Cerebellar cortex (tissue), 1 donor: ENCODE results near the gene SLC22A23.

ENCODE experiments used
- DNase-seq: peaks from one replicate; pipeline ENCODE4 v3.0.0-alpha.2; 2015; ENCODE audit warnings: low spot score

SLC22A23 gene

DNA sequence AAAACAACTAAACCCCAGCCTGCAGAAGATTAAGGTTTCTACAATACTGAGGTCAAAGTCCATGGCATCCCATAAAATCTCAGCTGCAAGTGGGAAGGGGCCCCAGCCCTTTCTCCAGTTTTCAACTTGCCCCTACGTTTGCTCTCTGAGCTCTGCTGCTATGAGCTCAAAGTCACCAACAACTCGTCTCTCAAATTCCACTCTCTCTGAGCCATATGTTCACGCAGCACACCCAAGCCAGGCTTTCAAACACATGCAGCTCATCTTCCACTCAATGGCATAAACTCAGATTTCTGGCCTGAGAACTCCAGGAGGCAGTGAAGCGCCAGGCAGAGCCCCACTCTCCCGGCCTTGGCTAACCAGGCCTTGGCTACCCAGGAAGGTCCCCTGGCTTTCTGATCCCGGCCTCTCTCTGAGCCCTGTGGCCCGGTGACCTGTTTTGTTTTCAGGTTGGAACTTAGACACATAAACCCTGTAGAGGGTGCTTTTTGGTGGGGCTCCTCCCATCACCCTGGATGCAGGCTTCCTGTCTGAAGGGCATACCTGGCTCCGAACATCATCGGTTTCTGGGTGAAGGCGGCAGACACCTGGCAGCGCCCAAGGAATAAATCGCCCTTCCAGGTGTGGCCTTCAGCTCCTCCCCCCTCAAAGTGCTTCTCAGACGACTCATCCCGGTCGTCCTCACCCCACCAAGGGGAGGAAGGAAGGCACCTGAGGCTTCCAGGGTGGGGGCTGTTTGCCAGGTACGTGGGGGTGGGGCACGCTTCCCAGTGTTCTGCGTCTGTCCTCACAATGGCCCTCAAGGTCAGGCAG, 12.4 kb downstream of the SLC22A23 start:
- no peak for DNase-seq

GRCh38 chr6:3443221-3443515, 13.7 kb downstream of the SLC22A23 start:
- no peak for DNase-seq

DNA sequence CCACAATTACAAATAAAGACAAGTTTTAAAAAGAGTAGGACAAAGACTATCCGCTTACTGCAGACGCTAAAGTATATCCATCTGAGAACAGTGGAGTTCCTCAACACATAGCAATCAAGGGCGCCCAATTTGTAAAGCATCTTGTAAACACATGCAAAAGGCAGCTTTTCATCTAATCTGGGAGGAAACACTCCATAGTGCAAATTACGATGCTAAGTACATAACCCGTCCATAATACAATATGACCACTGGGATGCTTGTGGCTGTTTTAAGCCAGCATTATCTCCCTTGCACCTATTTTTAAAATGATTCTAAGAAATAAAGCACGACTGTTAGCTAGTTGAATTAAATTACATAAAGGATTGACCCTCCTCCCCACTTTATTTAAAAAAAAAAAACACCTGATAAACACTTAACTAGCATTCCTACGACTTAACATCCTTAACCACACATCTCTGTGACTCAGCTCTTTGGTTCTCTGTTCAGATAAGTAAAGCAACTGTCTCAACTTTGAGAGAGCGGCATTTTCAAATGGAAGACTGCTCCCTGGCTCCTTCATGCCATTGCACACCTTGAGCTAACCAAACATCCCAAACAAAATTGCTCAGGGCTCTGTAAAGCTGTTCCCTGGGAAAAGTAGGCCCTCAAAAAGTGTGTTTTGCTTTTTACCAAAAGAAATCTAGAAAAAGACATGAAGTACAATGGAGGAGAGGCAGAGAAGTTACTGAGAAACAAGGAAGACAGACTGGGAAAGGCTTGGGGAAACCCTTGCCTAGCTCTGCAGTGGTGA, 14.2 kb downstream of the SLC22A23 start:
- DNase-seq, result no peak

DNA sequence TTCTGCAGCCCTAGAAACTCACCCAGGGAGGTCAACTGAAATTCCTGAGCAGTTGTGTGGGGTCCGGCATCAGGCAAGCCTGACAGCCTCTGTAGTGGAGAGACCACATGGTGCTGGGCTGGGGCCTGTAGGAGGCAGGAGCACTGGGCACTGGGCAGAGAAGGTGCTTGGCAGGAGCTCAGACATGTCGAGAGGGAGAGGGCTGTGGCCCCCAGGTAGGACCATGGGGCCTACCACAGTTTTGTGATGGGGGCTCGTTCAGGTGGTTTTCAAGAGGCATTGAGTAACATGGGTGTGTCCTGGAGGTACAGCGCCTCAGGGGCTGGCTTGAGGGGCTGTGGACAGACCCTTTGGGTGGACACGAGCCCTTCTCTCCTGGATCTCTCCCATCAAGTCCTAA, 15.9 kb downstream of the SLC22A23 start:
- DNase-seq, result no peak

DNA sequence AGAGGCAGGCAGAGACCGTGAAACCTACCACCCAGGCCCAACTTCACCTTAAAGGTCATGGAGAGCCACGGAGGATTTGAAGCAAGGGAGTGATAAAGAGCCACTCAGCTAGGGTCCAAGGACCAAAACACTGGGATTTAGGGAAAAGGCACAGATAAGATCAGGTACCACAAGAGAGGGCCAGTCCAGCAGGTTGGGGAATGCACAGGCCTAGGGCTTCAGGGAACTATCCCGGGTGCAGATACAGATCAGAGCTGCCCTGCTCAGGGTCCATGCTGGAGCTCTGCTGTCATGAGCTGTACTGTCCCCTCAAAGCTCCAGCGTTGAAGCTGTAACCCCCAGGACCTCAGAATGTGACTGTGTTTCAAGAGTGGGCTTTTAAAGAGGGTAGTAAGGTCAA, 16.9 kb downstream of the SLC22A23 start:
- no peak for DNase-seq

- DNase-seq, result no peak
Observed at GRCh38 chr6:3438190-3439167, 18.4 kb downstream of the SLC22A23 start.

GRCh38 chr6:3433005-3433404, 23.8 kb downstream of the SLC22A23 start:
- no peak for DNase-seq

DNA sequence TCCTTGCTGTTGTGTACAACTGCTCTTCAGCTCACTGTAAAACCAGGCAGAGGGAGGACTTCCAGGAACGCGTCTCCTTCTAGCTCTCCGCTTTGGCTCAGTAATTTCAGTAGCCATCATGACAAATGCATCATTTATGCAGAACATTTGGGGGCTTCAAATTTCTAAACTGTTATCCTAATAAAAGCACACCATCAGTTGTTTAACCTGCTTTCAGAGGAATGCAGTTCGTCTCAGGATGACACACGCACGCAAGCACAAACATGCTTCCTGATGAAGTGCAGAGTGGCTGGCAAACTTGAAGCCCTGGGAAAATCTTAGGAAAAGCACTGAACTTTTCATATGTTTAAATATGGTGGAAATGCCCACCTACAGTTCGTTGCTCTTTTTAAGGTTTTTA, 24.4 kb downstream of the SLC22A23 start:
- no peak for DNase-seq

GRCh38 chr6:3431994-3432393, 24.9 kb downstream of the SLC22A23 start:
- no peak for DNase-seq

- no peak for DNase-seq
Observed at GRCh38 chr6:3429211-3429610, 27.6 kb downstream of the SLC22A23 start.

GRCh38 chr6:3428700-3429099, 28.1 kb downstream of the SLC22A23 start:
- no peak for DNase-seq

DNA sequence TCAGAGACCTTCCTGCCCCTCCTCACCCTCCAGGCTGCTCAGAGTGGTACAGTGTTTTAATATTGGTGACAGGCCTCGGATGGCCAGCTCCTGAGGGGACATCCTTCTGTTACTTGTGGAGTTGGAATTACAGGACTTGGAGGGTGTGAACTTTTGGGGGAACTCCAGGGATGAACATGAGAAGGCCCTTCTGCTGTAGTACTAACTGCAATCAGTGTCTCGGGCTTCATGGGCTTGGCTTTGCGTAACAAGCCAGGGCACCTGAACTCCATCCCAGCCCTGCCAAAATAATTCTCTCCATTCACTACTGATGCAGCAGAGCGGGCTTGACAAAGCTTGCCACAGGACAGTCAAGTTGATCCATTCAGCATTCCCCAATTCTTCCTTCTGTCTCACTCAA, 28.6 kb downstream of the SLC22A23 start:
- DNase-seq, result no peak

DNA sequence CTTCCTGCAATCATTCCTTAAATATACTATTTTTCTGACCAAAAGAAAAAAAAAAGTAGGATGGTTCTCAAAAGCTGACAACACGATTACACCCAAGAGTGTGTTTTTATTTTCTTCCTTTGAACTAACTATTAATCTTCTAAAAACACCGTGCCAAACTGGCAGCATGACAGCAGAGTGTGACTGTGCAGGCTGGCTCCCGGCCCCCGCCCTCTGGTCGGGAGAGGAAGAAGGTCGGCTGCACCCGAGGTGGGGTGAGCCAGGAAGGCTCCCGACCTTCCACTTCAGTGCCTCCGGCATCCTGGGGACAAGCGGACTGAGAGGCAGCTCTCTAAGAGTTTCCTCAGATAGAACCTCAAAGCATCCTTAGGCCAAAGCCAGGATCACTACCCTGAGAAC, 29.2 kb downstream of the SLC22A23 start:
- no peak for DNase-seq

DNA sequence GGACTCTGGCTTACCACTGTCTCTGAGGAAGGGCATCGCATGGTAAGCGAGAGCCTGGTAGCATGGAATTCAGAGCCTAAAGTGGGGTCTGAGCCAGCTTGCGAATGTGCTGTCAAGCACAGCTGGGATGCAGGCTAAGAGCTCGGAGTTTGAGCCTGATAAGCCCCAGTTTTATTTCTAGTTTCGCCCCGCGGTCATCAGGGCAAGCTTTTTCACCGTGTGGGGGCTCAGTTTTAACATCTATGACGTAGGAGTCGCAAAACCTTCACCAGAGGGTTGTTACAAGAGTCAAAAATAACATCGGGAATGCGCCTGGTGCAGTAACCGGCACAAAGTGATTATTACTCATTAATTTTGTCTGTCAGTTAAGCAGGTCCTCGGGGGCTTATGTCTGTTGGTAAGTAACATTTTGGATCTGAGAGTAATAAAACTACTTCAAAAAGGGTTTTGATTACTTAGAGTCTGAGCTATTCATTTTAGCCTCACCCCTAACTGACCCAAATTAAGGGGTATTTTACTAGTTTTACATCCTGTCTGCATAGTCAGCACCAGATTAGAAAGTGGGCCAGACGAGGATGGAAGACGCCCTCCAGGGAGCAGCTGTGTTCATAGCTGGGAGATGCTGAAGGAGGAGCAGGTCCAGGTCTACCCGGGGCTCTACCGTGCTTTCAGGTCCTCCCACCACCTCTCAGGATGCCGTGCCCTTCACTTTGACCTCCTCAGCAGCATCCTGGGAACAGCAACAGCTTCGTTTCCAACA, 29.7 kb downstream of the SLC22A23 start:
- DNase-seq, result no peak

- no peak for DNase-seq
Observed at GRCh38 chr6:3426091-3426926, 30.5 kb downstream of the SLC22A23 start.

GRCh38 chr6:3425574-3425973, 31.3 kb downstream of the SLC22A23 start:
- no peak for DNase-seq

- no peak for DNase-seq
Observed at GRCh38 chr6:3424185-3424927, 32.5 kb downstream of the SLC22A23 start.

- no peak for DNase-seq
Observed at GRCh38 chr6:3423439-3424184, 33.2 kb downstream of the SLC22A23 start.

DNA sequence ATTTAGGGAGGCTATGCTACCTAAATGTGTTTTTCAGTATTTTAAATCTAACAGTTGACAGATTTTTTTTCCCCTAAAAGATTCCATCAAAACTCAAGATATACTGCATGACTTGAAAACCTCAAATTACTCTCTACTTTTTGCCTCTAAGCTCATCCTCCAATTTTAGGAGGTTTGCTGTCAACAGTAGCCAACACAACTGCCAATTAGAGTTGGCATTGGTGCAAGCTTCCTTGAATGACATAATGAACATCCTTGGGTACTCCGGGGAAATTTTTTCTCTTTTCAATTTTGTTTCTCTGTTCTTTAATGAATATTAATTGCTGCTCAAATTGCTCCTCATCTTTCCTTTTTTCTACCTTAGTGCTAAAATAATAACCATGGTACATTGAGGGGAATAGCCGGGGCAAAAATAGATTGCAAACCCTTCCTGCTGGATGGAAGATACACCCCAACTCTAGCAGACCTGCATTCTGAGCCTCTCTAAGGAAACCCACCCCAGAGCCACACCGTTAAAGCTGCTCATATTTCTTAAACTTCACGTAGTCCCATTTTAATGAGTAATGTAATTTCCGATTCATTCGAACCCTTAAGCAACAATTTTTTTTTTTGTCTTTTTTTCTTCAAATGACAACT, 34.3 kb downstream of the SLC22A23 start:
- DNase-seq, result peak; percentile 33
